Measurements from ENCODE around the gene FBRSL1.

The FBRSL1 gene

DNA sequence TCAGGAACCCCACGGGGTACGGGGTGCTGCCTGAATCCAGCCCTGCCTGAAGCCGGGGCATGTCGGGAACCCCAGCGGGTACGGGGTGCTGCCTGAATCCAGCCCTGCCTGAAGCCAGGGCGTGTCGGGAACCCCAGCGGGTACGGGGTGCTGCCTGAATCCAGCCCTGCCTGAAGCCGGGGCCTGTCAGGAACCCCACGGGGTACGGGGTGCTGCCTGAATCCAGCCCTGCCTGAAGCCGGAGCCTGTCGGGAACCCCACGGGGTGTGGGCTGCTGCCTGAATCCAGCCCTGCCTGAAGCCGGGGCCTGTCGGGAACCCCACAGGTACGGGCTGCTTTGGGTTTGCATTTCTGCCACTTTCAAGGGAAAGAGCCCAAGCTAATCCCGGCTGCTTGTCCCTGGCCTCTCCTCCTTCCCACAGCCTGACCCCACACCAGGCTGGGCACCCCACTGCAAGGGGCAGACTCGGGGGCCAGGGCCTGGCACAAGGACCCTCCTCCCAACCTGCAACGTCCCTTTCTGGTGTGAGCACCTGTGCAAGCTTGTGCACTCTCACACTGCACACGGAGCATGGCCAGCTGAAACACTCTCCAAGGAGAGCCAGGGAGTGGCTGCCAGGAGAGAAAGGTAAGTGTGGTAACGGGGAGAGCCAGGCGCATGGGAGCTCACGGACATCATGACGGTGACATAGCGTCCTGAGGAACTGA is 5.6 kb upstream of the FBRSL1 start:
- H3K4me1 ChIP-seq (ENCODE audit: control extremely low read depth in 1 of 4, control insufficient read depth in 4 of 4, insufficient read depth in 4 of 4, low read length in 3 of 4), result peaks cover 3 to 75% (median 39%) of the 10 kb centered on the region in 4 experiments
- no peaks in the 10 kb centered on the region for H3K27me3 ChIP-seq (replicated peaks in 2 of 5; ENCODE audit: control insufficient read depth in 4 of 5, insufficient read depth in 5 of 5, low read length in 4 of 5)
- H3K4me3 ChIP-seq (ENCODE audit: control insufficient read depth in 1 of 7, extremely low read depth in 1 of 7, insufficient read depth in 4 of 7, low read depth in 2 of 7, low read length in 6 of 7), result no peak overlapping the region
- ChIA-PET POLR2A (no interaction called here), CTCF (interaction anchor here (1.1 kb wide), 1 partner anchor 69 kb away, joined by 3 read pairs; no protein-coding TSS in a partner anchor)
- H3K9me3 ChIP-seq (ENCODE audit: control extremely low read depth in 1 of 5, control insufficient read depth in 4 of 5, insufficient read depth in 2 of 5, low read depth in 1 of 5, low read length in 4 of 5), result no peaks in the 10 kb centered on the region
- H3K27ac ChIP-seq (ENCODE audit: insufficient read depth in 1 of 2, low read depth in 1 of 2, low read length in 2 of 2, poor library complexity in 1 of 2, severe bottlenecking in 2 of 2), result no peak overlapping the region
- no peak for DNase-seq
- no peaks in the 10 kb centered on the region for H3K36me3 ChIP-seq (ENCODE audit: control insufficient read depth in 4 of 4, insufficient read depth in 4 of 4, low read length in 3 of 4)
- 92% methylated on average over 17 of the region's 28 CpGs for WGBS (ENCODE audit: insufficient coverage)

DNA sequence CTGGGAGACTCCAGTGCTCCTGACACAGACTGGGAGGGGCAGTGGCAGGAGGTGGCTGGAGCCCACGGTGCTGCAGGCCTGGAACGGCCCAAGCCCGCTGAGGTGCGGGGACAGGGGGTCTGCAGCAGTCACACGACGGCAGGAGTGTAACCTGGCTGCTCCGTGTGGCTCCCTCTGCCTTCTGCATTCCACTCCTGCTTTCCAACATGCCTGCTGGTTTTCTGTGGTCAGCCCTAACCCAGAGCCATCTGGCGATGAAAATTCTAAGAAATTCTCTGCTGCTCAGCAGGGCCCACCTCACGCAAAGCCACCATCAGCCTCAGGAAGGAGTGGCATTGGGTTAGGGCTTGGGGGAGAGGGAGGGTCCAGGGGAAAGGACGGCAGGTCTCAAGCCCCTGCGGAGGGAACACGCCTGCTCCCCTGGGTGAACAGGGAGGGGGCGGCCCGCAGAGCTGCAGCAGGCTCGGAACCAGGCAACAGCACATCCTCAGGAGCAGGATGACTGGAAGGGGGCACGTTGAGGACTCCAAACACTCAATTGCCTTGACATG is 5.0 kb upstream of the FBRSL1 start:
- POLR2A ChIA-PET, result no interaction called here
- 96% methylated on average over 13 of the region's 16 CpGs for WGBS (ENCODE audit: insufficient coverage)

DNA sequence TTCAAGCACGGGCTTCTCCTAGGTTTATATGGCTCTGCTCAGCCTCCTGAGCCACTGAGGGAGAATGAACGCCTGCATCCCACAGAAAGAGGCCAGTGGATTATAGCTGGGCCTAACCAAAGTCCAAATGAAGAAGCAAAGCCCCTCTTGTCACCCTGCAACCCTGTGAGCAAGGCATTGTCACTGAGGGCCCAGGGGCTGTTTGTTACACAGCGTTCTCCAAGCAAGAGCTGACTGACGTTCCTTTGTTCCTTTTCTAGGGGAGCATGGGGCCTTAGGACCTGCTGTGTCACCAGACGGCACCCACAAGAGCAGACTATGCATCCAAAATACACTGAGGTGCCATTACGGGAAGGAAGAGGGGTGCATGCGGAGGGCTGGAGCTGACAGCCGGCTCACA is 4.3 kb upstream of the FBRSL1 start:
- ChIA-PET CTCF (interaction anchor here (0.8 to 1.3 kb wide), 4 partner anchors 8 to 48 kb away, joined by 3 to 5 read pairs (median 3); no protein-coding TSS in a partner anchor), POLR2A (interaction anchor here (0.9 kb wide), 1 partner anchor 8 kb away, joined by 3 read pairs; no protein-coding TSS in a partner anchor)

More for the DNA sequence above, 5.0 kb upstream of the FBRSL1 start:
- no peaks in the 10 kb centered on the region for H3K36me3 ChIP-seq (ENCODE audit: control insufficient read depth in 4 of 4, insufficient read depth in 4 of 4, low read length in 3 of 4)
- H3K27me3 ChIP-seq (replicated peaks in 2 of 5; ENCODE audit: control insufficient read depth in 4 of 5, insufficient read depth in 5 of 5, low read length in 4 of 5), result no peaks in the 10 kb centered on the region
- H3K4me1 ChIP-seq (ENCODE audit: control extremely low read depth in 1 of 4, control insufficient read depth in 4 of 4, insufficient read depth in 4 of 4, low read length in 3 of 4), result peaks cover 3 to 71% (median 39%) of the 10 kb centered on the region in 4 experiments
- H3K9me3 ChIP-seq (ENCODE audit: control extremely low read depth in 1 of 5, control insufficient read depth in 4 of 5, insufficient read depth in 2 of 5, low read depth in 1 of 5, low read length in 4 of 5), result no peaks in the 10 kb centered on the region
- H3K4me3 ChIP-seq (ENCODE audit: control insufficient read depth in 1 of 7, extremely low read depth in 1 of 7, insufficient read depth in 4 of 7, low read depth in 2 of 7, low read length in 6 of 7), result no peak overlapping the region
- no peak for DNase-seq
- no peak overlapping the region for H3K27ac ChIP-seq (ENCODE audit: insufficient read depth in 1 of 2, low read depth in 1 of 2, low read length in 2 of 2, poor library complexity in 1 of 2, severe bottlenecking in 2 of 2)
- CTCF ChIA-PET, result interaction anchor here (1.2 kb wide), 1 partner anchor 8 kb away, joined by 5 read pairs; no protein-coding TSS in a partner anchor

DNA sequence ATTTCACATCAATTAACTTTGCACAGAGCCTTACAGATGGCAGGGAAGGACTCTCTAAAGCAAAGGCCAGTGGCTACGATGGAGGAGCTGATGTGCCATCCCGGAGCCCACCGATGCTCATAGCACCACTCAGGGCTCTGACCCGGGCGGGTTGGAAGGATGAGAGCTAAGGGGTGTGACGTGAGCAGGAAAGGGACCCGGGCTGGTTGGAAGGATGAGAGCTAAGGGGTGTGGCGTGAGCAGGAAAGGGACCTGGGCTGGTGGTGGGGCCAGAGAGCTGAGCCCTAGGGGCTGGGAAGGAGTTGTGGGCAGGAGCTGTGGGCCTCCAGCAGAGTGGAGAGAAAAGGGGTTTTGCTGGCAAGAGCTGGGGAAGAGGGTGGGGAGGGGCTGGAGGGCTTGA is 3.8 kb upstream of the FBRSL1 start:
- 50% methylated on average over 3 of the region's 8 CpGs for WGBS (ENCODE audit: insufficient coverage)
- CTCF ChIA-PET, result interaction anchor here (0.8 to 1.3 kb wide), 4 partner anchors 9 to 48 kb away, joined by 3 to 5 read pairs (median 3); no protein-coding TSS in a partner anchor
- peaks cover 3 to 65% (median 38%) of the 10 kb centered on the region in 4 experiments for H3K4me1 ChIP-seq (ENCODE audit: control extremely low read depth in 1 of 4, control insufficient read depth in 4 of 4, insufficient read depth in 4 of 4, low read length in 3 of 4)
- H3K27ac ChIP-seq (ENCODE audit: insufficient read depth in 1 of 2, low read depth in 1 of 2, low read length in 2 of 2, poor library complexity in 1 of 2, severe bottlenecking in 2 of 2), result no peak overlapping the region
- POLR2A ChIA-PET, result interaction anchor here (0.9 kb wide), 1 partner anchor 9 kb away, joined by 3 read pairs; no protein-coding TSS in a partner anchor
- no peak overlapping the region for H3K4me3 ChIP-seq (ENCODE audit: control insufficient read depth in 1 of 7, extremely low read depth in 1 of 7, insufficient read depth in 4 of 7, low read depth in 2 of 7, low read length in 6 of 7)
- no peaks in the 10 kb centered on the region for H3K27me3 ChIP-seq (replicated peaks in 2 of 5; ENCODE audit: control insufficient read depth in 4 of 5, insufficient read depth in 5 of 5, low read length in 4 of 5)
- no peaks in the 10 kb centered on the region for H3K9me3 ChIP-seq (ENCODE audit: control extremely low read depth in 1 of 5, control insufficient read depth in 4 of 5, insufficient read depth in 2 of 5, low read depth in 1 of 5, low read length in 4 of 5)
- DNase-seq, result no peak
- no peaks in the 10 kb centered on the region for H3K36me3 ChIP-seq (ENCODE audit: control insufficient read depth in 4 of 4, insufficient read depth in 4 of 4, low read length in 3 of 4)

More for the DNA sequence above, 4.3 kb upstream of the FBRSL1 start:
- no peaks in the 10 kb centered on the region for H3K27me3 ChIP-seq (replicated peaks in 2 of 5; ENCODE audit: control insufficient read depth in 4 of 5, insufficient read depth in 5 of 5, low read length in 4 of 5)
- no peaks in the 10 kb centered on the region for H3K9me3 ChIP-seq (ENCODE audit: control extremely low read depth in 1 of 5, control insufficient read depth in 4 of 5, insufficient read depth in 2 of 5, low read depth in 1 of 5, low read length in 4 of 5)
- 97% methylated on average over 8 of the region's 8 CpGs for WGBS (ENCODE audit: insufficient coverage)
- peaks cover 3 to 65% (median 36%) of the 10 kb centered on the region in 4 experiments for H3K4me1 ChIP-seq (ENCODE audit: control extremely low read depth in 1 of 4, control insufficient read depth in 4 of 4, insufficient read depth in 4 of 4, low read length in 3 of 4)
- no peak for DNase-seq
- H3K4me3 ChIP-seq (ENCODE audit: control insufficient read depth in 1 of 7, extremely low read depth in 1 of 7, insufficient read depth in 4 of 7, low read depth in 2 of 7, low read length in 6 of 7), result no peak overlapping the region
- no peak overlapping the region for H3K27ac ChIP-seq (ENCODE audit: insufficient read depth in 1 of 2, low read depth in 1 of 2, low read length in 2 of 2, poor library complexity in 1 of 2, severe bottlenecking in 2 of 2)
- H3K36me3 ChIP-seq (ENCODE audit: control insufficient read depth in 4 of 4, insufficient read depth in 4 of 4, low read length in 3 of 4), result no peaks in the 10 kb centered on the region

DNA sequence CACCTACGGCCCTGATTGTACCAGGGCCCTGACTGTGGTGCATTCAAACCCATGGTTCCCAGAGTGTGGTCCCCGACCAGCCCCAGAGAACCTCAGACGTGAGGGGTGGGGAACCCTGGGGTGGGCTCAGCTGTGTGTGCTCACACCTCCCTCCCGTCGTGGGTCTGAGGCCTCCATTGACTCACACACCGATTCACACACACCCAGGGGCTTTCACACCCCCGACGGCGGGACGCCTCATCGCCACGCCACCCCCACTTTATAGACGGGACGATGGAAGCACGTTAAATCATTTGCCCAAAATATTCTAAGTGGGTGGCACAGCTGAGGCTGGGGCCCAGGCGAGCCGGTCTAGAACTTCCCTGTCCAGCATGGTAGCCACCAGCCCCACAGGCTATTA is 3.4 kb upstream of the FBRSL1 start:
- no peaks in the 10 kb centered on the region for H3K27me3 ChIP-seq (replicated peaks in 2 of 5; ENCODE audit: control insufficient read depth in 4 of 5, insufficient read depth in 5 of 5, low read length in 4 of 5)
- POLR2A ChIA-PET, result no interaction called here
- peaks cover 5 to 65% (median 39%) of the 10 kb centered on the region in 4 experiments for H3K4me1 ChIP-seq (ENCODE audit: control extremely low read depth in 1 of 4, control insufficient read depth in 4 of 4, insufficient read depth in 4 of 4, low read length in 3 of 4)
- no peaks in the 10 kb centered on the region for H3K9me3 ChIP-seq (ENCODE audit: control extremely low read depth in 1 of 5, control insufficient read depth in 4 of 5, insufficient read depth in 2 of 5, low read depth in 1 of 5, low read length in 4 of 5)
- H3K36me3 ChIP-seq (ENCODE audit: control insufficient read depth in 4 of 4, insufficient read depth in 4 of 4, low read length in 3 of 4), result no peaks in the 10 kb centered on the region
- WGBS (ENCODE audit: insufficient coverage), result 96% methylated on average over 14 of the region's 17 CpGs
- no peak for DNase-seq
- no peak overlapping the region for H3K27ac ChIP-seq (ENCODE audit: insufficient read depth in 1 of 2, low read depth in 1 of 2, low read length in 2 of 2, poor library complexity in 1 of 2, severe bottlenecking in 2 of 2)
- no peak overlapping the region for H3K4me3 ChIP-seq (ENCODE audit: control insufficient read depth in 1 of 7, extremely low read depth in 1 of 7, insufficient read depth in 4 of 7, low read depth in 2 of 7, low read length in 6 of 7)
- CTCF ChIA-PET, result interaction anchor here (0.8 to 1.4 kb wide), 4 partner anchors 10 to 49 kb away, joined by 3 to 4 read pairs (median 3); no protein-coding TSS in a partner anchor

DNA sequence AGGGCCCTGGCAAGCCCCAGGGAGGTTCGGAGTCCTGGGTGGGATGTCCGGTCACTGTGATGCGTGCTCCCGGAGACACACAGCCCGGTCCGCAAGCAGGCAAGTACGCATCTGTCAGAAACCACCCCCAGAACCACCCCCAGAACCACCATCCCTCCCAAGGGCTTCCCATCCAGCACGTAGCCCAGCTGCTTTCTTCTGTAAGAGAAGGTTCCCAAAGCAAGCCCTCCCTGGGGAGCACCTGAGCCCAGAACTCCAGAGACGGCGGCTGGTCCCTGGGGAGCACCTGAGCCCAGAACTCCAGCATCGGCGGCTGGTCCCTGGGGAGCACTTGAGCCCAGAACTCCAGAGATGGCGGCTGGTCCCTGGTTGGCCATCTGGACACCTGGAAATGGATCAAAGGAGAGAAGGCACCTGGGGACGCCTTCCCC is 2.6 kb upstream of the FBRSL1 start:
- WGBS (ENCODE audit: insufficient coverage), result 100% methylated on average over 5 of the region's 14 CpGs
- peaks cover 0 to 2% (median 0%) of the 10 kb centered on the region in 4 experiments for H3K36me3 ChIP-seq (ENCODE audit: control insufficient read depth in 4 of 4, insufficient read depth in 4 of 4, low read length in 3 of 4)
- CTCF ChIA-PET, result interaction anchor here (1.4 kb wide), 1 partner anchor 10 kb away, joined by 4 read pairs; no protein-coding TSS in a partner anchor
- H3K27me3 ChIP-seq (replicated peaks in 2 of 5; ENCODE audit: control insufficient read depth in 4 of 5, insufficient read depth in 5 of 5, low read length in 4 of 5), result no peaks in the 10 kb centered on the region
- DNase-seq, result no peak
- H3K27ac ChIP-seq (ENCODE audit: insufficient read depth in 1 of 2, low read depth in 1 of 2, low read length in 2 of 2, poor library complexity in 1 of 2, severe bottlenecking in 2 of 2), result no peak overlapping the region
- peak overlapping the region in 1 of 7 experiments; percentile 0 for H3K4me3 ChIP-seq (ENCODE audit: control insufficient read depth in 1 of 7, extremely low read depth in 1 of 7, insufficient read depth in 4 of 7, low read depth in 2 of 7, low read length in 6 of 7)
- H3K4me1 ChIP-seq (ENCODE audit: control extremely low read depth in 1 of 4, control insufficient read depth in 4 of 4, insufficient read depth in 4 of 4, low read length in 3 of 4), result peaks cover 5 to 66% (median 44%) of the 10 kb centered on the region in 4 experiments
- H3K9me3 ChIP-seq (ENCODE audit: control extremely low read depth in 1 of 5, control insufficient read depth in 4 of 5, insufficient read depth in 2 of 5, low read depth in 1 of 5, low read length in 4 of 5), result no peaks in the 10 kb centered on the region
- POLR2A ChIA-PET, result no interaction called here
